Choroid plexus epithelial cell (primary cell): ENCODE data around the gene OSMR.
A peak's percentile ranks its signal among the peaks of the same experiment; 100 is the strongest.

Source experiments
- DNase-seq: peaks from one replicate; pipeline ENCODE4 v3.0.0-alpha.2; 2010; ENCODE audit warnings: low read depth
- H3K4me3 ChIP-seq: 2 replicates; pipeline ENCODE4 v1.5.1; 2011; ENCODE audit warnings: low read depth, mild to moderate bottlenecking, control low read depth, low read length, moderate library complexity
- TF ChIP-seq, protein P1 (sequence below): conservative IDR thresholded peaks from 2 replicates; pipeline ENCODE4 v1.5.1; 2011; ENCODE audit warnings: low read depth, mild to moderate bottlenecking, control low read depth, inconsistent platforms, low read length, moderate library complexity

OSMR gene

GRCh38 chr5:38845526-38846378 lies at the start of gene OSMR:
TSS of gene OSMR (plus strand) at chr5:38846012. CDS start at chr5:38869045, 23,033 bp downstream.
- DNase-seq = peak; percentile 99

DNA sequence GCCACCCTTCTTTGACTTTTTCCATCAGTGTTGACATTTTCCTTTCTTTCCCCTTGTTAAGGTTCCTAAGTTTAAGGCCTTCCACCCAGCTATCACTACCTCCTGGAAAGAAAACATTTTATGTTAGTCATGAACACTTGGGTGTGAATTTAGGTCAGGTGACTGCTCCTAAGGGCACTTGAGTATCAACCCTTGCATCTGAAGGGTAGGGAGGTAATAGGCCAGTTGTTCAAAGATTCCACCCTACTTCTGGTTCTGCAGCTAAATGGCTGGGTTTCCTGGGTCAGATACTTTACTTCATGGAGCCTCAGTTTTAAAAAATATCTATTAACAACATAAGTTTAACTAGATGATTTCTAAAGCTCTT lies 49.1 kb upstream of the OSMR start:
- no peak for DNase-seq
- TF ChIP-seq, protein P1, sequence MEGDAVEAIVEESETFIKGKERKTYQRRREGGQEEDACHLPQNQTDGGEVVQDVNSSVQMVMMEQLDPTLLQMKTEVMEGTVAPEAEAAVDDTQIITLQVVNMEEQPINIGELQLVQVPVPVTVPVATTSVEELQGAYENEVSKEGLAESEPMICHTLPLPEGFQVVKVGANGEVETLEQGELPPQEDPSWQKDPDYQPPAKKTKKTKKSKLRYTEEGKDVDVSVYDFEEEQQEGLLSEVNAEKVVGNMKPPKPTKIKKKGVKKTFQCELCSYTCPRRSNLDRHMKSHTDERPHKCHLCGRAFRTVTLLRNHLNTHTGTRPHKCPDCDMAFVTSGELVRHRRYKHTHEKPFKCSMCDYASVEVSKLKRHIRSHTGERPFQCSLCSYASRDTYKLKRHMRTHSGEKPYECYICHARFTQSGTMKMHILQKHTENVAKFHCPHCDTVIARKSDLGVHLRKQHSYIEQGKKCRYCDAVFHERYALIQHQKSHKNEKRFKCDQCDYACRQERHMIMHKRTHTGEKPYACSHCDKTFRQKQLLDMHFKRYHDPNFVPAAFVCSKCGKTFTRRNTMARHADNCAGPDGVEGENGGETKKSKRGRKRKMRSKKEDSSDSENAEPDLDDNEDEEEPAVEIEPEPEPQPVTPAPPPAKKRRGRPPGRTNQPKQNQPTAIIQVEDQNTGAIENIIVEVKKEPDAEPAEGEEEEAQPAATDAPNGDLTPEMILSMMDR = no peak
- H3K4me3 ChIP-seq = no peak overlapping the region

More at GRCh38 chr5:38845526-38846378, at the start of gene OSMR:
- TF ChIP-seq, protein P1 = no peak
- peak within 1 kb of the TSS; percentile 92 for H3K4me3 ChIP-seq

DNA sequence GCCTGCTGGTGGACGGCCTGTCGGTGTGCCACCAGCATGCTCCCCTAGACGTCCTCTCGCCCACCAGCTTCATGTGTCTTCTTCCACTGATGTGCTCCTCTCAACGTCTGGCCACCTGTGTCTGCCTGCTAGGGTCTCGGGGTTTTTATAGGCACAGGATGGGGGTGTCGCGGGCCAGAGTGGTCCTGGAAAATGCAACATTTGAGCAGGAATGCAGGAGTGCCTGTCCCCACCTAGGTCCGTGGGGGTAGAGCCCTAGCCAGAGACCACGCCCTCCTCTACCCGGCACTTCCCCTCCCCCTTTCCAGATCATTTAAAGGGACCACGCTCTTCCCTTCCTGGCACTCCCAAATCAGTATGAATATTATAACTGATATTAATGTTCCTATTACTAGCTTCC lies 48.0 kb upstream of the OSMR start:
- DNase-seq = no peak
- no peak overlapping the region for H3K4me3 ChIP-seq

DNA sequence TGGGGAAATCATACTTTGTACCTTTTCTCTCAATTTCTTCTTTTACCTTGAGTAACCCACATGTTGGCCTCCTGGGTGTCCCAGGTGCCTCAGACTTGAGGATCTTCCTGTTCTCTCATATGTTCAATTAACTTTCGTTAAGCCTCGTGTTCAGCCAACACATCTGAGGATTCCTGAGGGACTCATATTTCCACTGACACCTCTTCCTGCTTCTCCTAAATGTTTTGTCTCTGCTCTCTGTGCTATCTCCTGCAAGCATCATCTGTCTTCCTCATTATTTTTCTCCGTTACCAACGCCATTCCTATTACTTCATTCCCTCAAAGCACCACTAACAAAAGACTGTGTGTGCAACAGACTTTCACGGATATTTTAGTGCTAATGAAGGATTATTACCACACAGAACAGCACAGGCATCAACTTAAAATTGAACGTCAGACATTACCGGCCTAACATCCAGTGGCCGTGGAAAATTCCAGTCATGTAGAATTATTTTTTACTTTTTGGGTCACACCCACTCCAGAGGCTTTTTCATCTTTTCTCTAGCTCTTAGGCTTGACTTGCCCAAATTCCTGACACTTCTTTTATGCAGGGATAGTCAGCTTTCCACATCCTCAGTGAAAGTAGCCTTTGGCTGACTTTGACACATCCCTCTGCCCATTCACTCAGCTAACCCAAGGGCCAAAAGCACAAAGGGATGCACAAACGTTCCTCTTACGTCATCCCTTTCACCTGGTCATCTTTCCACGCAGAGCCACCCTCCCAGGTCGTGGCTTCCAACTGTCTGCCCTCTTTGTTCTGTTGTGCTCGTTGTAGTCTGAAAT lies 46.0 kb upstream of the OSMR start:
- DNase-seq = no peak
- TF ChIP-seq, protein P1 = no peak
- no peak overlapping the region for H3K4me3 ChIP-seq

More for the DNA sequence above, 48.0 kb upstream of the OSMR start:
- TF ChIP-seq, protein P1 = no peak

- DNase-seq = peak; percentile 58
Measured at GRCh38 chr5:38800515-38800914, 45.3 kb upstream of the OSMR start.

DNA sequence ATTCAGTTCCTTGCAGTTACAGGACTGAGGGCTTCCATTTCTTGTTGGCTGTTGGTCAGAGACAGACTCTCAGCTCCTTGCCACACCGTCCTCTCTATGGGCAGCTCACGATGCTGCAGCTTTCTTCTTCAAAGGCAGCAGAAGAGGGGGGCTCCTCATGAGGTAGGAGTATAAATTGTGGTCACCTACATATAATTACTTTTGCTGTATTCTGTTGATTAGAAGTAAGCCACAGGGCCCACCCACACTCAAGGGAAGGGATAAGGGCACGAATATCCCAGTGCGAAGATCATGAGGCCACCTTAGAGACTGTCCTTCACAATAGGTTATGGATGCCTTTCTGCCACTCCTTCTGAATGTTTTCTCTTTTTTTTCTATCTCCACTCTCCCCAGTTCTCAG lies 43.7 kb upstream of the OSMR start:
- no peak overlapping the region for H3K4me3 ChIP-seq
- TF ChIP-seq, protein P1 = no peak
- no peak for DNase-seq

More at GRCh38 chr5:38800515-38800914, 45.3 kb upstream of the OSMR start:
- no peak overlapping the region for H3K4me3 ChIP-seq
- TF ChIP-seq, protein P1 = no peak
